Chondrocyte (in vitro differentiated cells): ENCODE results near the gene HFE. TPM values are rescaled to one million over a fixed set of nuclear protein-coding genes. Genes with fewer than 3 reads are reported as not detected.

Source experiments
- DNase-seq: peaks from one replicate; pipeline ENCODE4 v3.0.0; 2021; ENCODE audit warnings: mixed read lengths, low spot score
- H3K27ac Mint-ChIP-seq: one replicate; pipeline ENCODE4 v1.8.0; 2021; ENCODE audit warnings: mild to moderate bottlenecking, moderate library complexity, mixed read lengths; ENCODE audit not compliant: unreplicated experiment
- H3K27me3 Mint-ChIP-seq: 2 replicates; pipeline ENCODE4 v1.8.0; 2021; ENCODE audit warnings: low read depth, mixed read lengths
- H3K36me3 Mint-ChIP-seq: 2 replicates; pipeline ENCODE4 v1.8.0; 2021; ENCODE audit warnings: low read depth, mixed read lengths
- H3K4me1 Mint-ChIP-seq: 2 replicates; pipeline ENCODE4 v1.8.0; 2021; ENCODE audit warnings: low read depth, mild to moderate bottlenecking, mixed read lengths
- H3K4me3 Mint-ChIP-seq: one replicate; pipeline ENCODE4 v1.8.0; 2021; ENCODE audit warnings: mild to moderate bottlenecking, moderate library complexity, mixed read lengths; ENCODE audit not compliant: unreplicated experiment
- H3K9me3 Mint-ChIP-seq: 2 replicates; pipeline ENCODE4 v1.8.0; 2021; ENCODE audit warnings: low read depth, mixed read lengths
- CTCF ChIP-seq: fragments of 200-600 bp; sonication (generic); IDR thresholded peaks from 2 replicates; pipeline ENCODE4 v1.5.0; 2021; ENCODE audit warnings: antibody characterized with exemption, mild to moderate bottlenecking, moderate library complexity
- total RNA-seq: library from RNA; stranded (reverse); gene quantifications from 3 replicates; pipeline ENCODE4 v1.2.1, GENCODE V29; 2021

HFE gene
- total RNA-seq, 1 donor from 2014 or later: 6.1 TPM

DNA sequence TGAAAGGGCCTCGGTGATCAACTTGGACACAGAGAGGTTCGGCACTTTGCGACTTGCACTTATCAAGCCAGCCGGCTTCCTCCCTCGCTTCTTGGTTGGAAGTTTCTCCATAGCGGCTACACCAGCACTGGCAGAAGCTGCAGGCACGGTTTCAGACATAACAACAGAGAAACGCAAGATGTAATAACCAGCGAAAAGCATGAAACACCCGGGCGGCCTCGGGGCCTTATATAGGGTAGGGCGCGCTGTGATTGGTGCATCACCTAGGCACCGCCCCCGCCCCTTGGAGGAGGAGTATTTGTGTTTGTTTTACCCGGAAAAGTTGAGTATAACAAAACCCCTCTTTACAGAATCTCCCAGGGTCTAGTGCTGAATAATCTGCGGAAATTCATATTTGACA lies 20.7 kb downstream of the HFE start:
- peaks cover 17% of the 10 kb centered on the region for H3K4me1 Mint-ChIP-seq
- TF ChIP-seq CTCF: no peak
- H3K9me3 Mint-ChIP-seq: no peaks in the 10 kb centered on the region
- H3K36me3 Mint-ChIP-seq: no peaks in the 10 kb centered on the region
- no peak overlapping the region for H3K27ac Mint-ChIP-seq
- no peaks in the 10 kb centered on the region for H3K27me3 Mint-ChIP-seq
- no peak overlapping the region for H3K4me3 Mint-ChIP-seq
- DNase-seq: no peak

- H3K4me3 Mint-ChIP-seq: no peak overlapping the region
- no peaks in the 10 kb centered on the region for H3K27me3 Mint-ChIP-seq
- H3K4me1 Mint-ChIP-seq: peaks cover 4% of the 10 kb centered on the region
- H3K9me3 Mint-ChIP-seq: no peaks in the 10 kb centered on the region
- H3K27ac Mint-ChIP-seq: no peak overlapping the region
- TF ChIP-seq CTCF: no peak
- no peak for DNase-seq
- no peaks in the 10 kb centered on the region for H3K36me3 Mint-ChIP-seq
Measured at GRCh38 chr6:26109772-26110171, 22.5 kb downstream of the HFE start.

DNA sequence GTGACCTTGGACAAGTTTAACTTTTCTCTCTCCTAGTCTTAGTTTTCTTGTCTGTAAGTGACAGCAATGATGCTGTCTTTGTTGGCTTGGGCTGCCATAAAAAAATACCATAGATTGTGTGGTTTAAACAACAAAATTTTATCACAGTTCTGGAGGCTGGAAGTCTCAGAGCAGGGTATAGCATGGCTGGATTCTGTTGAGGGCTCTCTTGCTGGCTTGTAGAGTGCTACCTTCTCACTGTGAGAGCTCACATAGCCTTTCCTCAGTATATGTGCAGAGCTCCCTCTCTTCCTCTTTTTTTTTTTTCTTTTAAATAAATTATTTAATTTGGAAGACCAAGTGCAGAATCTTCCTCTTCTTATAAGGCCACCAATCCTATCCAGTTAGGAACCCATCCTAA lies 26.3 kb downstream of the HFE start:
- Mint-ChIP-seq H3K4me1 (no peaks in the 10 kb centered on the region), H3K27me3 (no peaks in the 10 kb centered on the region), H3K4me3 (no peak overlapping the region), H3K36me3 (no peaks in the 10 kb centered on the region), H3K9me3 (no peaks in the 10 kb centered on the region), H3K27ac (no peak overlapping the region)
- no peak for TF ChIP-seq CTCF
- DNase-seq: no peak

DNA sequence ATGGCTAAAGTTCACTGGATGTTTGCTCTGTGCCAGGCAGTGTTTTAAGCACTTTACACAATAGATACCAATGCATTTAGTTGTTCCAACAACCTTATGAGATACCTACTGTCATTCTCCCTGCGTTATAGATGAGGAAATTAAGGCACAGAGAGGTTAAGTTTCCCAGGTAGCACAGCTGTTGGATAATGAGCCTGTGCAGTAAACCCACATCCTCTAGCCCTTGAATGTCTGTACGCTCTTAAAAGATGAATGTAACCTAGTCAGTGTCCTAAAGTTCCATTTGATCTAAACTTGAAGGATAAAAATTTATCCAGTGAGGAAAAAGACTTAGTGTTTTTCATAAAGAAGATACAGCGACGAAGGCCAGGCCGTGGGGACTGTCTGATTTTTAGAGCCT lies 28.0 kb downstream of the HFE start:
- H3K36me3 Mint-ChIP-seq: no peaks in the 10 kb centered on the region
- no peaks in the 10 kb centered on the region for H3K27me3 Mint-ChIP-seq
- no peak overlapping the region for H3K27ac Mint-ChIP-seq
- H3K9me3 Mint-ChIP-seq: no peaks in the 10 kb centered on the region
- no peak overlapping the region for H3K4me3 Mint-ChIP-seq
- DNase-seq: no peak
- TF ChIP-seq CTCF: no peak
- no peaks in the 10 kb centered on the region for H3K4me1 Mint-ChIP-seq

GRCh38 chr6:26116267-26116666 lies 29.0 kb downstream of the HFE start:
- Mint-ChIP-seq H3K4me3 (no peak overlapping the region), H3K4me1 (peaks cover 7% of the 10 kb centered on the region), H3K9me3 (no peaks in the 10 kb centered on the region), H3K27me3 (no peaks in the 10 kb centered on the region), H3K27ac (no peak overlapping the region), H3K36me3 (no peaks in the 10 kb centered on the region)
- no peak for DNase-seq
- TF ChIP-seq CTCF: no peak
